Fibroblast of lung (primary cell): ENCODE results near the gene IP6K1. TPM values are rescaled to one million over a fixed set of nuclear protein-coding genes. Genes with fewer than 3 reads are reported as not detected.

Experiments
- DNase-seq, 2 donors: peaks; one replicate each; pipeline versions ENCODE4 v3.0.0 to v3.0.0-alpha.2; 2010; ENCODE audit warnings: low read depth in 2 of 2
- H2AFZ ChIP-seq: 2 replicates; pipeline ENCODE4 v1.5.1; 2012; ENCODE audit warnings: low read length, control low read depth, inconsistent platforms
- H3K27ac ChIP-seq: 2 replicates; pipeline ENCODE4 v1.5.1; 2011; ENCODE audit warnings: low read length, control low read depth; ENCODE audit not compliant: insufficient read depth
- H3K27me3 ChIP-seq: 2 replicates; pipeline ENCODE4 v1.5.1; 2011; ENCODE audit warnings: mild to moderate bottlenecking, low read length; ENCODE audit not compliant: control insufficient read depth, insufficient read depth
- H3K36me3 ChIP-seq: 2 replicates; pipeline ENCODE4 v1.5.1; 2011; ENCODE audit warnings: low read length; ENCODE audit not compliant: control insufficient read depth, insufficient read depth
- H3K4me1 ChIP-seq: 2 replicates; pipeline ENCODE4 v1.5.1; 2011; ENCODE audit warnings: low read length; ENCODE audit not compliant: control insufficient read depth, insufficient read depth; ENCODE audit errors: extremely low read depth
- H3K4me2 ChIP-seq: 2 replicates; pipeline ENCODE4 v1.5.1; 2011; ENCODE audit warnings: low read length, control low read depth; ENCODE audit not compliant: insufficient read depth; ENCODE audit errors: extremely low read depth
- H3K4me3 ChIP-seq, 4 experiments: fragments of 200-600 bp in 1 of 4; sonication (generic) in 1 of 4; replicated peaks in 1 of 4; 2 replicates each; pipeline ENCODE4 v1.5.1; 2011 to 2016; ENCODE audit warnings: low read length in 4 of 4, low read depth in 3 of 4, mild to moderate bottlenecking in 3 of 4, control low read depth in 2 of 4, inconsistent platforms in 1 of 4, mixed read lengths in 1 of 4; ENCODE audit not compliant: insufficient read depth in 1 of 4; ENCODE audit errors: control extremely low read depth in 1 of 4
- H3K79me2 ChIP-seq: 2 replicates; pipeline ENCODE4 v1.5.1; 2012; ENCODE audit warnings: mild to moderate bottlenecking, low read length, inconsistent platforms; ENCODE audit not compliant: control insufficient read depth, insufficient read depth
- H3K9ac ChIP-seq: 2 replicates; pipeline ENCODE4 v1.5.1; 2011; ENCODE audit warnings: mild to moderate bottlenecking, low read length, control low read depth; ENCODE audit not compliant: insufficient read depth
- H3K9me3 ChIP-seq: 2 replicates; pipeline ENCODE4 v1.5.1; 2012; ENCODE audit warnings: low read depth, low read length; ENCODE audit not compliant: control insufficient read depth, insufficient read depth
- H4K20me1 ChIP-seq: 2 replicates; pipeline ENCODE4 v1.5.1; 2011; ENCODE audit warnings: low read length; ENCODE audit not compliant: control insufficient read depth, insufficient read depth; ENCODE audit errors: extremely low read depth
- CTCF ChIP-seq, 2 donors: IDR thresholded peaks in 1 of 2; conservative IDR thresholded peaks in 1 of 2; 1 replicate in 1 of 2; 2 replicates in 1 of 2; pipeline ENCODE4 v1.5.1; 2011 to 2012; ENCODE audit warnings: low read length in 2 of 2, control low read depth in 1 of 2, inconsistent platforms in 1 of 2, low read depth in 1 of 2, mild to moderate bottlenecking in 1 of 2
- EZH2 ChIP-seq: IDR thresholded peaks from 2 replicates; pipeline ENCODE4 v1.5.1; 2012; ENCODE audit warnings: low read length, control low read depth, mild to moderate bottlenecking; ENCODE audit errors: missing control alignments
- polyA plus RNA-seq, 2 donors: library from polyadenylated mRNA; depleted of rRNA in 1 of 2; stranded (reverse) in 1 of 2; unstranded in 1 of 2; fragments of >200 nt; gene quantifications; 2 replicates each; pipeline ENCODE4 v1.2.1, GENCODE V29; 2011 to 2012; ENCODE audit warnings: missing spikeins in 1 of 2
- total RNA-seq: library from RNA; depleted of rRNA; stranded (reverse); fragments of >200 nt; gene quantifications from 2 replicates; pipeline ENCODE4 v1.2.1, GENCODE V29; 2014

Gene IP6K1
- total and polyA plus RNA-seq, 2 donors (not counting 1 experiment from before 2014, with no cell fraction given), result 30.2 to 45.4 TPM

GRCh38 chr3:49732597-49732996 lies 53.7 kb downstream of the IP6K1 start:
- Histone ChIP-seq H3K9ac (no peak overlapping the region), H3K4me3 (no peak overlapping the region), H3K4me1 (no peaks in the 10 kb centered on the region), H3K27ac (no peak overlapping the region), H3K79me2 (no peaks in the 10 kb centered on the region), H3K36me3 (peaks cover 24% of the 10 kb centered on the region), H3K9me3 (no peaks in the 10 kb centered on the region), H4K20me1 (no peaks in the 10 kb centered on the region), H3K27me3 (no peaks in the 10 kb centered on the region), H2AFZ (no peak overlapping the region), H3K4me2 (no peak overlapping the region)
- no peak for TF ChIP-seq EZH2
- TF ChIP-seq CTCF (conservative IDR thresholded peaks at IDR 0.05 in 1 of 2, IDR thresholded peaks at IDR 0.05 in 1 of 2; ENCODE audit: low read depth in 1 of 2, low read length in 2 of 2), result no peak
- no peak for DNase-seq

- Histone ChIP-seq H3K79me2 (no peaks in the 10 kb centered on the region), H3K27me3 (no peaks in the 10 kb centered on the region), H4K20me1 (no peaks in the 10 kb centered on the region), H3K4me2 (no peak overlapping the region), H3K9ac (no peak overlapping the region), H3K4me1 (no peaks in the 10 kb centered on the region), H3K4me3 (no peak overlapping the region), H3K27ac (no peak overlapping the region), H3K9me3 (no peaks in the 10 kb centered on the region), H2AFZ (no peak overlapping the region), H3K36me3 (peaks cover 27% of the 10 kb centered on the region)
- no peak for DNase-seq
- TF ChIP-seq CTCF (conservative IDR thresholded peaks at IDR 0.05 in 1 of 2, IDR thresholded peaks at IDR 0.05 in 1 of 2; ENCODE audit: low read depth in 1 of 2, low read length in 2 of 2) (no peak), EZH2 (no peak)
Measured at GRCh38 chr3:49729966-49730609, 56.3 kb downstream of the IP6K1 start.

DNA sequence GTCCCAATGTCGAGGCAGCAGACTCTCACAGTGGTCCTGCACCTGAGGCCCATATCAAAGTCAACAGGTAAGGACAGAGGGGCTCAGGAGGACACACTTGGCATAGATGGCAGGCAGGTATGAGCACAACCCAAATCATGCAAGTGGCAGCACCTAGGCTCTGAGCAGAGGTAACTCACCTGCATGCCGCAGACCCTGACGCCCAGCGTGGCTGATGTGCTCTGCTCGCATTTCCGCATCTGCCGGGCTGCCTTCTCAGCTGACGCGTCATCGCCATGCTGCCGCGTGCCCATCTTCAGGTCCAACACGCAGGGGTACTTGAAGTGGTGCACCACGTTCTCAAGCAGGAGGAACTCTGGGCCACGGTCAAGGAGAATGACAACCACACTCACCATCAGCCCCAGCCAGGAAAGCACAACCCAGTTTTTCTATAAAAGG lies 58.4 kb downstream of the IP6K1 start:
- Histone ChIP-seq H3K4me1 (peaks cover 5% of the 10 kb centered on the region), H3K4me2 (no peak overlapping the region), H3K27ac (no peak overlapping the region), H3K4me3 (no peak overlapping the region), H3K27me3 (no peaks in the 10 kb centered on the region), H3K9me3 (no peaks in the 10 kb centered on the region), H3K36me3 (peaks cover 24% of the 10 kb centered on the region), H4K20me1 (no peaks in the 10 kb centered on the region), H3K79me2 (peaks cover 7% of the 10 kb centered on the region), H2AFZ (no peak overlapping the region), H3K9ac (no peak overlapping the region)
- no peak for DNase-seq
- TF ChIP-seq CTCF (conservative IDR thresholded peaks at IDR 0.05 in 1 of 2, IDR thresholded peaks at IDR 0.05 in 1 of 2; ENCODE audit: low read depth in 1 of 2, low read length in 2 of 2), result no peak
- TF ChIP-seq EZH2, result no peak
